OCI-LY1 (cell line): ENCODE data around the gene AFAP1.

ENCODE experiments used
- EZH2 ChIP-seq: fragments of 200-600 bp; sonication (generic), shearing (Covaris generic); IDR thresholded peaks from 2 replicates; pipeline ENCODE4 v1.8.0; 2017; ENCODE audit warnings: borderline replicate concordance, mixed run types, mild to moderate bottlenecking, antibody characterized with exemption, low read length, moderate library complexity, mixed read lengths
- TF ChIP-seq, protein P1 (sequence below): fragments of 200-600 bp; sonication (generic), shearing (Covaris generic); IDR thresholded peaks from 2 replicates; pipeline ENCODE4 v1.5.1; 2017; ENCODE audit warnings: mild to moderate bottlenecking, antibody characterized with exemption, low read length, moderate library complexity, mixed read lengths

DNA sequence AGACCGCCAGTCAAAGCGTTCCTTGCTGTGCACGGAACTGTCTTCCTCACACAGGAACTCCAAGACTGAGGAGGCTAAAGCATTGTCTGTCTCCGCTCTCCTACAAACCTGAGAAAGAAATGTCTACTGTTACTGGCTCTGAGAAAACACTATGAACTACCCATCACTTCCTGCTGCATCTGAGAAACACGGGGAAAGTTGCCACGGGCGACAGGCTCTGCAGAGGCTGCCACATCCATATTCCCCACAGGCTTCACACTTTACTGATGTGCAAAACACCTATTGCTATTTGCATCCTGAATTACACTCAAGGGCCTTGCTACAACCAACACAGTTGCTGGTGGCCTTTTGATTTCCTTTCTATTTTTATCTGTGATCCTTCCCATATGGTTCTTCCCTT lies 59.0 kb downstream of the AFAP1 start:
- TF ChIP-seq EZH2, result no peak
- TF ChIP-seq, protein P1, sequence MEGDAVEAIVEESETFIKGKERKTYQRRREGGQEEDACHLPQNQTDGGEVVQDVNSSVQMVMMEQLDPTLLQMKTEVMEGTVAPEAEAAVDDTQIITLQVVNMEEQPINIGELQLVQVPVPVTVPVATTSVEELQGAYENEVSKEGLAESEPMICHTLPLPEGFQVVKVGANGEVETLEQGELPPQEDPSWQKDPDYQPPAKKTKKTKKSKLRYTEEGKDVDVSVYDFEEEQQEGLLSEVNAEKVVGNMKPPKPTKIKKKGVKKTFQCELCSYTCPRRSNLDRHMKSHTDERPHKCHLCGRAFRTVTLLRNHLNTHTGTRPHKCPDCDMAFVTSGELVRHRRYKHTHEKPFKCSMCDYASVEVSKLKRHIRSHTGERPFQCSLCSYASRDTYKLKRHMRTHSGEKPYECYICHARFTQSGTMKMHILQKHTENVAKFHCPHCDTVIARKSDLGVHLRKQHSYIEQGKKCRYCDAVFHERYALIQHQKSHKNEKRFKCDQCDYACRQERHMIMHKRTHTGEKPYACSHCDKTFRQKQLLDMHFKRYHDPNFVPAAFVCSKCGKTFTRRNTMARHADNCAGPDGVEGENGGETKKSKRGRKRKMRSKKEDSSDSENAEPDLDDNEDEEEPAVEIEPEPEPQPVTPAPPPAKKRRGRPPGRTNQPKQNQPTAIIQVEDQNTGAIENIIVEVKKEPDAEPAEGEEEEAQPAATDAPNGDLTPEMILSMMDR, result no peak
